GM18498 (cell line): ENCODE data around the gene GRIN2C.
A peak's percentile ranks its signal among the peaks of the same experiment; 100 is the strongest.

Source experiments
- ATAC-seq: cut with Tn5 transposase; IDR thresholded peaks from one replicate; pipeline ENCODE4 v1.9.1; 2021; ENCODE audit warnings: mild to moderate bottlenecking, moderate library complexity; ENCODE audit not compliant: unreplicated experiment

The GRIN2C gene

GRCh38 chr17:74864866-74865395 is 5.2 kb upstream of the GRIN2C start:
- peak; percentile 42 for ATAC-seq

GRCh38 chr17:74864297-74864865 is 4.7 kb upstream of the GRIN2C start:
- ATAC-seq: no peak

GRCh38 chr17:74863420-74864296 is 4.0 kb upstream of the GRIN2C start:
- no peak for ATAC-seq

- ATAC-seq: no peak
Measured at GRCh38 chr17:74862919-74863318, 3.2 kb upstream of the GRIN2C start.

GRCh38 chr17:74862108-74862901 is 2.6 kb upstream of the GRIN2C start:
- ATAC-seq: no peak

- ATAC-seq: no peak
Measured at GRCh38 chr17:74861662-74862107, 2.0 kb upstream of the GRIN2C start.

GRCh38 chr17:74860872-74861661 is 1.4 kb upstream of the GRIN2C start:
- no peak for ATAC-seq

- ATAC-seq: no peak
Measured at GRCh38 chr17:74860229-74860871, 665 bp upstream of the GRIN2C start.

GRCh38 chr17:74858672-74859458 is 820 bp downstream of the GRIN2C start:
- ATAC-seq: no peak

- no peak for ATAC-seq
Measured at GRCh38 chr17:74857191-74857590, 2.5 kb downstream of the GRIN2C start.

GRCh38 chr17:74856112-74856511 is 3.6 kb downstream of the GRIN2C start:
- no peak for ATAC-seq

GRCh38 chr17:74855323-74855722 is 4.4 kb downstream of the GRIN2C start:
- no peak for ATAC-seq

GRCh38 chr17:74854792-74855191 is 4.9 kb downstream of the GRIN2C start:
- no peak for ATAC-seq

- ATAC-seq: no peak
Measured at GRCh38 chr17:74853669-74854068, 6.0 kb downstream of the GRIN2C start.

- no peak for ATAC-seq
Measured at GRCh38 chr17:74853048-74853397, 6.7 kb downstream of the GRIN2C start.

- no peak for ATAC-seq
Measured at GRCh38 chr17:74852237-74853047, 7.2 kb downstream of the GRIN2C start.

- no peak for ATAC-seq
Measured at GRCh38 chr17:74851612-74852236, 8.0 kb downstream of the GRIN2C start.

GRCh38 chr17:74850914-74851313 is 8.8 kb downstream of the GRIN2C start:
- ATAC-seq: no peak
